ENCODE measurements around the gene ARID1B.

- TF ChIP-seq CTCF (IDR thresholded peaks at IDR 0.05) = no peak
- TF ChIP-seq EZH2 (IDR thresholded peaks at IDR 0.05; ENCODE audit: borderline replicate concordance, insufficient read depth, low read depth, low read length, poor library complexity, severe bottlenecking) = no peak
Measured at GRCh38 chr6:156821707-156822106, 44.5 kb downstream of the ARID1B start.
